IPS-18a (cell line): ENCODE measurements around the gene ZNF75A.

Source experiments
- H3K27ac ChIP-seq: one replicate; pipeline ENCODE4 v1.5.1; 2013; ENCODE audit warnings: low read length
- H3K27me3 ChIP-seq: one replicate; pipeline ENCODE4 v1.6.1; 2013; ENCODE audit warnings: mild to moderate bottlenecking, low read length; ENCODE audit not compliant: control insufficient read depth, insufficient read depth
- H3K36me3 ChIP-seq: one replicate; pipeline ENCODE4 v1.6.1; 2013; ENCODE audit warnings: low read depth, low read length; ENCODE audit not compliant: control insufficient read depth
- H3K4me1 ChIP-seq: one replicate; pipeline ENCODE4 v1.6.1; 2013; ENCODE audit warnings: low read depth, low read length; ENCODE audit not compliant: control insufficient read depth
- H3K4me3 ChIP-seq: one replicate; pipeline ENCODE4 v1.5.1; 2013; ENCODE audit warnings: low read length
- H3K9ac ChIP-seq: one replicate; pipeline ENCODE4 v1.6.1; 2013; ENCODE audit warnings: mild to moderate bottlenecking, low read length, moderate library complexity
- H3K9me3 ChIP-seq: one replicate; pipeline ENCODE4 v1.6.1; 2013; ENCODE audit warnings: low read depth, low read length; ENCODE audit not compliant: control insufficient read depth

The ZNF75A gene

GRCh38 chr16:3274490-3274889 lies 30.8 kb upstream of the ZNF75A start:
- Histone ChIP-seq H3K9me3 (no peaks in the 10 kb centered on the region), H3K36me3 (no peaks in the 10 kb centered on the region), H3K27me3 (peaks cover 5% of the 10 kb centered on the region), H3K27ac (no peak overlapping the region), H3K4me1 (no peaks in the 10 kb centered on the region), H3K9ac (no peak overlapping the region), H3K4me3 (no peak overlapping the region)

GRCh38 chr16:3274947-3275346 lies 30.4 kb upstream of the ZNF75A start:
- no peaks in the 10 kb centered on the region for H3K36me3 ChIP-seq
- no peak overlapping the region for H3K27ac ChIP-seq
- no peaks in the 10 kb centered on the region for H3K4me1 ChIP-seq
- H3K4me3 ChIP-seq: no peak overlapping the region
- no peaks in the 10 kb centered on the region for H3K9me3 ChIP-seq
- H3K27me3 ChIP-seq: peaks cover 5% of the 10 kb centered on the region
- H3K9ac ChIP-seq: no peak overlapping the region

- no peak overlapping the region for H3K9ac ChIP-seq
- H3K27ac ChIP-seq: no peak overlapping the region
- no peaks in the 10 kb centered on the region for H3K4me1 ChIP-seq
- H3K9me3 ChIP-seq: no peaks in the 10 kb centered on the region
- H3K27me3 ChIP-seq: peaks cover 5% of the 10 kb centered on the region
- H3K36me3 ChIP-seq: no peaks in the 10 kb centered on the region
- H3K4me3 ChIP-seq: no peak overlapping the region
These were observed 28.6 kb upstream of the ZNF75A start for GRCh38 chr16:3276679-3277078.

- Histone ChIP-seq H3K27ac (no peak overlapping the region), H3K4me1 (peaks cover 3% of the 10 kb centered on the region), H3K9ac (no peak overlapping the region), H3K36me3 (peaks cover 7% of the 10 kb centered on the region), H3K9me3 (no peaks in the 10 kb centered on the region), H3K27me3 (peaks cover 5% of the 10 kb centered on the region), H3K4me3 (peak overlapping the region; percentile 90)
These were observed 24.0 kb upstream of the ZNF75A start for GRCh38 chr16:3281222-3281820.

- Histone ChIP-seq H3K27ac (peak overlapping the region; percentile 97), H3K9me3 (peaks cover 5% of the 10 kb centered on the region), H3K27me3 (peaks cover 2% of the 10 kb centered on the region), H3K9ac (peak overlapping the region; percentile 85), H3K4me1 (peaks cover 3% of the 10 kb centered on the region), H3K4me3 (peak overlapping the region; percentile 90), H3K36me3 (peaks cover 14% of the 10 kb centered on the region)
These were observed 23.1 kb upstream of the ZNF75A start for GRCh38 chr16:3282103-3282729.

- Histone ChIP-seq H3K4me1 (peaks cover 3% of the 10 kb centered on the region), H3K27me3 (no peaks in the 10 kb centered on the region), H3K36me3 (peaks cover 17% of the 10 kb centered on the region), H3K9ac (peak within 1 kb of the TSS; percentile 85), H3K4me3 (peak within 1 kb of the TSS; percentile 90), H3K9me3 (peaks cover 5% of the 10 kb centered on the region), H3K27ac (peak within 1 kb of the TSS; percentile 97)
These were observed 22.4 kb upstream of the ZNF75A start, which contains the start of gene ZNF263 for GRCh38 chr16:3282730-3283542. ZNF263 (plus strand) TSS chr16:3283491; CDS start chr16:3283819, 328 bp downstream.

- Histone ChIP-seq H3K27me3 (no peaks in the 10 kb centered on the region), H3K4me1 (peaks cover 3% of the 10 kb centered on the region), H3K4me3 (peak overlapping the region; percentile 90), H3K36me3 (peaks cover 20% of the 10 kb centered on the region), H3K27ac (peak overlapping the region; percentile 97), H3K9ac (peak overlapping the region; percentile 85), H3K9me3 (peaks cover 9% of the 10 kb centered on the region)
These were observed 21.5 kb upstream of the ZNF75A start for GRCh38 chr16:3283543-3284447.

- no peak overlapping the region for H3K9ac ChIP-seq
- H3K9me3 ChIP-seq: peaks cover 20% of the 10 kb centered on the region
- H3K4me3 ChIP-seq: peak overlapping the region; percentile 90
- peaks cover 3% of the 10 kb centered on the region for H3K4me1 ChIP-seq
- H3K27me3 ChIP-seq: no peaks in the 10 kb centered on the region
- H3K27ac ChIP-seq: no peak overlapping the region
- peaks cover 33% of the 10 kb centered on the region for H3K36me3 ChIP-seq
These were observed 20.2 kb upstream of the ZNF75A start for GRCh38 chr16:3285131-3285530.

GRCh38 chr16:3289998-3290673 lies 15.2 kb upstream of the ZNF75A start:
- Histone ChIP-seq H3K27ac (no peak overlapping the region), H3K4me3 (no peak overlapping the region), H3K27me3 (no peaks in the 10 kb centered on the region), H3K36me3 (peaks cover 58% of the 10 kb centered on the region), H3K9ac (no peak overlapping the region), H3K4me1 (no peaks in the 10 kb centered on the region), H3K9me3 (peaks cover 44% of the 10 kb centered on the region)

GRCh38 chr16:3292604-3293003 lies 12.7 kb upstream of the ZNF75A start:
- H3K9ac ChIP-seq: no peak overlapping the region
- no peak overlapping the region for H3K27ac ChIP-seq
- H3K9me3 ChIP-seq: peaks cover 39% of the 10 kb centered on the region
- H3K4me1 ChIP-seq: no peaks in the 10 kb centered on the region
- peaks cover 41% of the 10 kb centered on the region for H3K36me3 ChIP-seq
- H3K4me3 ChIP-seq: no peak overlapping the region
- no peaks in the 10 kb centered on the region for H3K27me3 ChIP-seq
